ENCODE results near the gene CCDC117.

- TF ChIP-seq HDGF (IDR thresholded peaks at IDR 0.05; ENCODE audit: borderline replicate concordance) (no peak), FOXA1 (IDR thresholded peaks at IDR 0.05) (no peak), NFRKB (IDR thresholded peaks at IDR 0.05) (no peak), FOXM1 (IDR thresholded peaks at IDR 0.05; ENCODE audit: borderline replicate concordance) (no peak)
These were observed 21.6 kb downstream of the CCDC117 start for GRCh38 chr22:28793976-28794584.

Measured in HEK293T (cell line).